HG03571 (cell line): Measurements from ENCODE around the gene GPNMB.
"Not testable (repeated sequence)": the region's sequence is repeated elsewhere in the genome, so short reads cannot be mapped to it uniquely, and the experiment has no call there.

ENCODE experiments used
- ATAC-seq: cut with Tn5 transposase; IDR thresholded peaks from one replicate; pipeline ENCODE4 v1.9.1; 2021; ENCODE audit not compliant: unreplicated experiment

Gene GPNMB

GRCh38 chr7:23246555-23246954, at the start of gene GPNMB:
GPNMB (plus strand) TSS chr7:23246775; CDS start chr7:23246858, 83 bp downstream.
- ATAC-seq, result no peak

GRCh38 chr7:23197745-23198144, 48.8 kb upstream of the GPNMB start:
- not testable (repeated sequence) for ATAC-seq

- no peak for ATAC-seq
Observed at GRCh38 chr7:23200331-23200730, 46.2 kb upstream of the GPNMB start.

- no peak for ATAC-seq
Observed at GRCh38 chr7:23204241-23204640, 42.3 kb upstream of the GPNMB start.

- no peak for ATAC-seq
Observed at GRCh38 chr7:23205577-23205908, 41.0 kb upstream of the GPNMB start.

GRCh38 chr7:23205909-23206767, 40.4 kb upstream of the GPNMB start:
- ATAC-seq, result no peak

- ATAC-seq, result no peak
Observed at GRCh38 chr7:23207021-23207420, 39.6 kb upstream of the GPNMB start.

GRCh38 chr7:23207884-23208283, 38.7 kb upstream of the GPNMB start:
- no peak for ATAC-seq

- ATAC-seq, result no peak
Observed at GRCh38 chr7:23208316-23208715, 38.3 kb upstream of the GPNMB start.

GRCh38 chr7:23210506-23210905, 36.1 kb upstream of the GPNMB start:
- no peak for ATAC-seq

GRCh38 chr7:23211589-23211988, 35.0 kb upstream of the GPNMB start:
- no peak for ATAC-seq

GRCh38 chr7:23212395-23212794, 34.2 kb upstream of the GPNMB start:
- no peak for ATAC-seq

GRCh38 chr7:23212841-23213240, 33.7 kb upstream of the GPNMB start:
- ATAC-seq, result no peak

GRCh38 chr7:23213755-23214154, 32.8 kb upstream of the GPNMB start:
- no peak for ATAC-seq

- no peak for ATAC-seq
Observed at GRCh38 chr7:23214423-23214822, 32.2 kb upstream of the GPNMB start.

GRCh38 chr7:23214938-23215337, 31.6 kb upstream of the GPNMB start:
- ATAC-seq, result no peak

- ATAC-seq, result no peak
Observed at GRCh38 chr7:23216021-23216420, 30.6 kb upstream of the GPNMB start.

GRCh38 chr7:23218196-23218595, 28.4 kb upstream of the GPNMB start:
- ATAC-seq, result no peak

- no peak for ATAC-seq
Observed at GRCh38 chr7:23220690-23221305, 25.8 kb upstream of the GPNMB start.

- no peak for ATAC-seq
Observed at GRCh38 chr7:23222439-23223030, 24.0 kb upstream of the GPNMB start.

- ATAC-seq, result not testable (repeated sequence)
Observed at GRCh38 chr7:23224364-23224763, 22.2 kb upstream of the GPNMB start.

GRCh38 chr7:23226844-23227450, 19.6 kb upstream of the GPNMB start:
- no peak for ATAC-seq
